ENCODE data around the gene MLPH.
"Not testable (repeated sequence)": the region's sequence is repeated elsewhere in the genome, so short reads cannot be mapped to it uniquely, and the experiment has no call there.

Gene MLPH

DNA sequence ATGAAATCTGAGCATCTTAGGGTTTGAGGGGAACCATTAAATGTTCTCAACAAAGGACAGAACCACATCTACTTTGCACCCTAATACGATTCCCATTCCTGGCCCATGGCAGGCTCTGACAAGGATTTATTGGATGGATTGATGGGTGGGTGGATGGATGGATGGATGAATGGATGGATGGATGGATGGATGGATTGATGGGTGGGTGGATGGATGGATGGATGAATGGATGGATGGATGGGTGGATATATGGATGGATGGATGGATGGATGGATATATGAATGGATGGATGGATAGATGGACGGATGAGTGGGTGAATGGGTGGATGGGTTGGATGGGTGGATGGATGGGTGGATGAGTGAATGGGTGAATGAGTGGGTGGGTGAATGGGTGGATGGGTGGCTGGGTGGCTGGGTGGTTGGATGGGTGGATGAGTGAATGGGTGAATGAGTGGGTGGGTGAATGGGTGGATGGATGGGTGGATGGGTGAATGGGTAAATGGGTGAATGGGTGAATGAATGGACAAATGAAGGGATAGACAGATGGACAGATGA lies 29.6 kb upstream of the MLPH start:
- ATAC-seq (no peak), DNase-seq (no peak)

DNA sequence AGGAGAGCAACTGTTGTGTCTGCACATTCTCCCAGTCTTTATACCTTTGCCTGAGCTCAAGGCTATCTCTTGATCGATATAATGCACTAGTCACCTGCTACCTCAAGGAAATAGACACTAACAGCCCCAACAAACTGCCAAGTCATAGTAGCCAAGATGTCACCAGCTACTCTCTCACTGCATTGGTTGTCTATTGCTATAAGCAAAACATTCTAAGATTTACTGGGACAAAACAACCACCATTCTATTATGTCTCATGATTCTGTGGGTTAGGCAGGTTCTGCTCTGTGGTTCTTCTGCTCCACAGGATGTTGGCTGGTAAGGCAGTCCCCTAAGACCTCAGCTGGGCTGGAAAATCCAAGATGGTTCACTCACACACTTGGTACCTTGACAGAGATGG lies 28.5 kb upstream of the MLPH start:
- peak; percentile 32 for ATAC-seq
- DNase-seq = no peak

DNA sequence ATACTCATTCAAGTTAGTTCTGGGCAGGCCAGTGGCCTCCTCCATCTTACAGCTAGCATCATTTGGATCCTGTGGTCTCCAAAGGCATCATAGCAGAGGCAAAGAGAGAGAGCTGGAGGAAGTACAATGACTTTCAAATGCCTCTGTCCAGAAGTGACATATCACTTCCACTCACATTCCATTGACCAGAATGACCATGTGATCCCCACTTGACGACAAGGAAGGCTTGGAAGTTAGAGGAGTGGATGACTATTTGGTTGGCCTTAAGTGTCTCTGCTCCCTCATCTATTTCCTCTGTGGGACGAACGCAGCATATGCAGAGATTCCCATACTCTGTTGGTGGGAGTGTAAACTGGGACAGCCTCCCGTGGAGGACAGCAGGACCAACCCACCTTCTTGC lies 27.8 kb upstream of the MLPH start:
- no peak for ATAC-seq
- no peak for DNase-seq

DNA sequence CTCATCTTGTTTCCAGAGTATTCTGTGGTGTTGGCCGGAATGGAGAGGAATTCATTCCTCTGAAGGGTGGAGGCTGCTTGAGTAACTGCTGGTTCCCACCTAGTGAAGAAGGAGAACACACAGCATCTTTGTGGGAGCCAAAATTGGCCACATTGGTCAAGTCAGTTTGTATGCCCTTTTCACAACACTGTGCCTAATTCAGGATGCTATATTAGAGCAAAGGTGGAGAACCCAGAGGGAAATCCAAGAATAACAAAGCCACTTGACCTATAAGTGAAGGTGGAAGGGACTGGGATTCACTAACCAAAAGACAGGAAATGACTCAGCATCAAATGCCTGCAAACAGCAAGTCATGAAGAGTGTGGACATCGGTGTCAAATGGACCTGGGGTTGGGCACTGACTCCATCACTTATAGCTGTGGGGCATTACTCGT lies 27.3 kb upstream of the MLPH start:
- DNase-seq (no peak), ATAC-seq (no peak)

DNA sequence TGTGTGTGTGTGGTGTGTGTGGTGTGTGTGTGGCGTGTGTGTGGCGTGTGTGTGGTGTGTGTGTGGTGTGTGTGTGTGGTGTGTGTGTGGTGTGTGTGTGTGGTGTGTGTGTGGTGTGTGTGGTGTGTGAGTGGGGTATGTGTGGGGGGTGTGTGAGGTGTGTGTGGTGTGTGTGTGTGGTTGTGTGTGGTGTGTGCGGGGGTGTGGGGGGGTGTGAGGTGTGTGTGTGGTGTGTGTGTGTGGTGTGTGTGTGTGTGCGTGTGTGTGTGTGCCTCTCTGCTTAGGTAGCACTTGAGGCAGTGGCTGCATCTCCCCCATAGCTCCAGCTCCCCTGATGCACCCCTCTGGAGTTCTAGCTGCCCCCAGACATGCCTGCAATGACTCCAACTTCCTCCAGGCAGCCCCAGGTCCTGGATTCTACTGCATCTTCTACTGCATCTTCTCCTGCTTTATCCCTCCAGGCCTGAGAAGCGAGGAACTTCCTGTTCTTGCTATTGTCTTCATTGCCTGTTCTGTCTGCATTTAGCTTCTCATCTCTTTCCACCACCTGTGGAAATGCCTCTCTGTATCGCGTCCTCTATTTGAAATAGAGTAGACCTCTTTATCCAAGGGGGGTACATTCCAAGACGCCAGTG lies 22.2 kb upstream of the MLPH start:
- DNase-seq (no peak), ATAC-seq (no peak)

DNA sequence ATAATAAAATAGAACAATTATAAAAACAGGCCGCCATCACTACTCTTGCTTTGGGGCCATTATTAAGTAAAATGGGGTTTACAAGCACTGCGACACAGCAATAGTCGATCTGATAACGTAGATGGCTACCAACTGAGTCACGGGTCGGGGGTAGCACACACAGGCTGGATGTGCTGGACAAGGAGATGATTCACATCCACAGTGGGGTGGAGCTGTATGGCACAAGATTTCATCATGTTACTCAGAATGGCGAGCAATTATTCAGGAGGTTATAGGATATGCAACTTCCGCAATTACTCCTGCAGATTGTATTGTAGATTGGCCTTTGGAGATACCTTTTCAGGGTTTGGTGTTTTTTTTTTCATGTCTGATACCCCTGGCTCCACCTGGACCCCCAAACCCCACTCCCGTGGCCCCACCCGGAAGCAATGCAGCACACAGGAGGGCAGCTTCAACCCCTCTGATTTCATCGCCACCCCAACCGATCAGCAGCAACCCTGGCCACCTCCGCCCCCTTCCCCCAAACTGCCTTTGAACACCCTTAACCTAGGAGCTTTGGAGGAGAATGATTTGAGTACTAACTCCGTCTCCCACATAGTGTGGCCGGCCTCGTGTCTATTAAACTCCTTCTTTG lies 21.4 kb upstream of the MLPH start:
- DNase-seq (no peak), ATAC-seq (no peak)

DNA sequence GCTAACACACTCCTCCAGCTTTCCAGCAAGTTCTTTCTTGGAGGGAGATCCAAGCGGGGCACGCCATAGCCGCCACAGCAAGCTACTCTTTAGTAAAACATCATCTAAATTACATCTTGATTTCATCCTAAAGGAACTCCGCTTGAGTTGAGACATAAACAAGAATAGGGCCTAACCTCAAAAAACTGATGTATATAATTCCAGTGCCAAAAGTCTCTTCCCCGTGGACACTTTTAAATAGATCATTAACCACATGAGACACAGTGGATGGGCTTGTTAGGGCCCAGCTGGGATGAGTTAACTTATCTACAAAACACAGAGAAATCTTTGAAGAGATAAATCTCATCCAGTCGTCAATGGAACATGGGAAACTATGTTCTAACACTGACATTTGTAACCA lies 20.8 kb upstream of the MLPH start:
- ATAC-seq (no peak), DNase-seq (no peak)

DNA sequence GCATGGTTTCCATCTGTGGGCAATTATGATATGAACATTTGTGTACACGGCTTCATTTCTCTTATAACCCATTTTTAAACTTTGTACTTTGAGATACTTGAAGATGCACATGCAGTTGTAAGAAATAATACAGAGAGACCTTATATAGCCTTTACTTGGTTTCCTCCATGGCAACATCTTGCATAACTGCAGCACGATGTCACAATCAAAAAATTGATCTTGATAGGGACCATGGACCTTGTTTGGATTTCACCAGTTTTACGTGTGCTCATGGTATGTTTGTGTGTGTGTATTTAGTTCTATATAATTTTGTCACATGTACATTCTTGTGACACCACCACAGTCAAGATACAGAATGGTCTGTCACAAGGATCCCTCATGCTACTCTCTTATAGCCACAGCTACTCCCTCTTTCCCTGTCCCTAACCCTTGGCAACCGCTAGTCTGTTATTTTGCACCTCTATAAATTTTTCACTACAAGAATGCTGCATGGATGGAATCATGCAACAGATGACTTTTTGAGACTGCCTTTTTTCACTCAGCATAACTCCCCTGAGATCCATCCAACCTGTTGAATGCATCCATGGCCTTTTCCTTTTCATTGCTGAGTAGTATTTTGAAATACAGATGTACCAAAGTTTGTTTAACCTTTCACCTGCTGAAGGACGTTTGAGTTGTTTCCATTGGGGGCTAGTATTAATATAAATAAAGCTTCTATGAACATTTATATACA lies 19.4 kb upstream of the MLPH start:
- no peak for ATAC-seq
- no peak for DNase-seq

DNA sequence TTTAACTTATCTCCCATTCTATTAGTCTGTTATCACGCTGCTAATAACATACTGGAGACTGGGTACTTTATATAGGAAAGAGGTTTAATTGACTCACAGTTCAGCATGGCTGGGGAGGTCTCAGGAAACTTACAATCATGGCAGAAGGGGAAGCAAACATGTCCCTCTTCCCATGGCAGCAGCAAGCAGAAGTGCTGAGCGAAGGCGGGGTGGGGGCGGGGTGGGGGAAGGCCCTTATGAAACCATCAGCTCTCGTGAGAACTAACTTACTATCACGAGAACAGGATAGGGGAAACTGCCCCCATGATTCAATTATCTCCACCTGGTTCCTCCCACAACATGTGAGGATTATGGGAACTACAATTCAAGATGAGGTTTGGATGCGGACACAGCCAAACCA lies 17.6 kb upstream of the MLPH start:
- ATAC-seq, DNase-seq: not testable (repeated sequence)

DNA sequence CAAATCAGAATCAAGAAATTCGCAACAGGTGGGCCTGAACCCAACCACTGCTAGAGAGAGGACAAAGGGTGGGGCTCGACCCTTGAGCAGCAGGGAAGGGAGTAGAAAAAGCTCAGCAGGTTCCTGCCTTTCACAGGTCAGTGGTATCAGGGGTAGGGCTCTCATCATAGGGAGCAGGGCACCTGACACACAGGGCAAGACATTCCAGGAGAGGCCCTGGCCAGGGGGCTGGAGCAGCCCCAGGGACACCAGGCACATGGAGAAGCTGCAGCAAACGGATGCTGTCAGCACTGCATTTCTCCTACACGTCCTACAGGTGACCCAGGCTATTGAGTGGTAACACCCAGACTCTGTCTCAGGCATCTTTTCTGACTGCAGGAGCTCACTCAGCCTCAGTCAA lies 17.2 kb upstream of the MLPH start:
- DNase-seq = no peak
- ATAC-seq = no peak

DNA sequence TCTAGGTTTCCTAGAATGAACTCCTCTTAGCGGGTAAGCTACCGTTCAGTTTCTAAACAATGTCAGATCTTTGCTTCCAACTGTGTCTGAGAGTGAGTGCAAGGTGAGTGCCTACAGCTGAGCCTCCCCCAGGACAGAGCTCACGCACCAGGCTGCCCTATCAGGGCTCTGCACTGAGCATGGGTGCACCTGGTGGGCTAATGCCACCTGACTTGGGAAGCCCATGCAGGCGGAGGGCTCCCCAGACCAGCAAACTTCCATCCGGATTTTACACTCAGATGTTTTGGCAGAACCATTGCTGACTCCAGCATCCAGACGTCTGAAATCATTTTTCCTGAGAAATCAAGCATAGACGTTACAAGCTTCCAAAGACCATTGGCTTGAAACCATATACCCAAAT lies 16.1 kb upstream of the MLPH start:
- ATAC-seq = no peak
- DNase-seq = no peak

DNA sequence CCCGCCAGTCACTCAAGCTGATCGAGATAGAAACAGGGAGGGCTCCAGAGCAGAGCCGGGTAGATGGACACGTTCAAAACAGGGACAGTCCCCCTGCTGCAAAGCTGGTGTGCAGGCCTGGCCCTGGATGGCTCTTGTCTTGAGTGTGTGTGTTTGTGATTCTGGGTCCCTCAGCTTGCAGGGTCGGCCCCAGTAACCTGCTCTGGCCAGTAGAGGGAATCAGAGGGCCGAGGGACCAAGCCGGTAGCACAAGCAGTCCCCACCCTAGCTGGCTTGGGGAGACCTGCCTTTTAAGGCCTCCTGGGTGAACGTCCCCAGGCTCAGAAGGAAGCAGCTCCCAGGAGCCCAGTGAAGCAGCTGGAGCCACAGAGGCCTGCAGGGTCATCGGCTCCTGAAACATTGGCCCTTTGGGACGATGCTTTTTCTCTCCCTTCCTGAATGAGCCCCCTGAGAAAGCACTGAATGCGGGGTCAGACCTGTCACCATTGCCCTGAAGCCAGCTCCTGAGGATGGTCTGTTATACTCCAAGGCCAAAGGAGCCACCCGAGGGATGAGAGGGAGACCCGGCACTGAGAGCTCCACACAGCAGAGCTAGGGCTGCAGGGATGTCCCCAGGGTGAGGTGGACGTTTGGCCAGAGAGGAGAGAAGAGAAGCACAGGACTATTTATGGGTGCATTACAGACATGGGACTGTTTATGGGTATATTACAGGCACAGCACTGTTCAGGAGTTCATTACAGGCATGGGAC lies 15.4 kb upstream of the MLPH start:
- DNase-seq = peak; percentile 61

DNA sequence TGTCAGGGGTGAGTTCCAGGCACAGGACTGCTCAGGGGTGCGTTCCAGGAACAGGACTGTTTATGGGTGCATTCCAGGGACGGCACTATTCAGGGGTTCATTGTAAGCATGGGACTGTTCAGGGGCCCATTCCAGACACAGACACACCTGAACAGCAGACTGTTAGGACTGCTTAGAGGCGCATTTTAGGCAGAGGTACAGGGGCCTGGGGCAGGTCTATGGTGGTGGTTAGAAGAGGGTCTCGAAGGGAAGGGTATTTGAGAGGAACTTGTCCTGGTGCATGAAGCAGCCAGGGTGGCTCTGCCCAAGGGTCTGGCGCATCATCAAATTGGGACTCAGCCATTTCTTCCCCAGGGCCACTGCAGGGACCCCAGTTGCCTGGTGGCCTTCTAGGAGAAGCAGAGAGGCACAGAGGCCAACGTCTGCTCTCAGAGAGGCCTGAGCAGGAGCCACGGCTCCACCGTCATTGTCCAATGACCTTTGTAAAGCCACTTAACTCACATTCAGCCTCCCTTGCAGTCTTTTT lies 14.8 kb upstream of the MLPH start:
- ATAC-seq (no peak), DNase-seq (no peak)

More for the DNA sequence above, 15.4 kb upstream of the MLPH start:
- peak; percentile 40 for ATAC-seq

DNA sequence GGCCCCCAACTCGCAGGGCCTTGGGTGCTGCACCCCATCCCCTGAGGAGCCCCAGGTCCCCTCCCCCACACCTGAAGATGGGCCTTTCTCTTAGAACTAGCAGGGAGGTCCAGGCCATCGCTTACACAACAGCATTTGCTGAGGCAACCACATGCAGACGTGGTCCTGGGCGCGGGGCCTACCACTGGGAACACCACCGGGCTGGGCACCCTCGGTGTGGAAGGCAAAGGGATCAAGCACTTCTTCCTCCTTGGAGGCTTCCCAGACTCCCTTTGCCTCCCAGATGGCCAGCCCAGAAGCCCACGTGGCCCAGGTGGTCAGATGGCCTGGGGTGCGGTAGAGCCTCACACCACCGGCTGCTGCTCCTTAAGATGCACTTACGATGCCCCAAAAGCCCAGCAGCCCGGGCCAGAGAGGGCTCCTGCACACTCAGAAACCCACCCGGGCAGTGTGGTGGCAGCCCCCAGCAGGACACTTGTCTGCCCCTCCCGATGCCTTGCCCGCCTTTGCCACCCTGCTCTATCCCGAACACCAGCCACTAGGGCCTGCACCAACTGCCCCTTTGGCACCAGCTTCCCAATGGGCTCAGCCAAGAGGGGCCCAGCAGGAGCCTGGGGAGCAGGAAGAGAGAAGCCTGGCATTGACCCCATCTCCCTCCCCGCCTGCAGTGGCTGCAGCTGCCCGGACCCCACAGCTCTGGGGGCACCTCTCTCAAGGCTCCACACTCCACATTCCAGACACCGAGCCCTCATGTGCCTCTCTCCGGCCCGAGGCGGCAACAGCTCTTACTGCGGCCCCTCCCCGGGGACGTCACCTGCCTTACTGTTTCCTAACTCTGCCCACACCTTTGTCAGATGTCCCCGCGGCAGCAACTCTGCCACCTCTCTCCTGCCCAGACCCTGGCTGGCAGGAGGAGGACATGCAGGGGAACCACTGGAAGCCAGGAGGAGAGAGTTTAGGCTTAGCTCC lies 13.9 kb upstream of the MLPH start:
- ATAC-seq (no peak), DNase-seq (no peak)

DNA sequence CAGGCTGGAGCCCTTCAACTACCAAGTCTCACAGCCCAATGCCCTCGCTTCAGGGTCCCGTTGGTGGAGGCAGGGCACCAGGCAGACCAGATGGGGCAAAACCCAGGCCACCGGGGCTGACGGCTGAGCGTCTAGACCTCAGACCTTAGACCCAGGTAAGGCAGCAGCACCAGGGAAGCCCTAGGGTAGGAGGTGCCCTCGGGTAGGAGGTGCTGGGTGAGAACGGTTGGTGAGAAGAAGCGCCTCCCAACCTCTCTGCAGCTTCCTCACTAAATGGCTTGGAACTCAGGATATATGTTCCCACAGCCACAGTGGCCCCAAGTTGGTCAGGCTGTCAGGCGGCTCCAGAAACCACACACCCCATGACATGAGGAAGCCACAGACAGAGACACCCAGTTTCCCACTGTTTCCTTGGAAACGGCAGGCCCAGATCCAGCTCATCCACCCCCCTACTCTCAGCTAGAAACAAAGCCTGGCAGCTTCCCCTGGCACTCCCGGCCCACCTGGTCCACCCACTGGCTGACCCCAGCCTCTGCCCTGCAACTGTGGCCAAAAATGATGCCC lies 13.1 kb upstream of the MLPH start:
- no peak for DNase-seq
- ATAC-seq = no peak

DNA sequence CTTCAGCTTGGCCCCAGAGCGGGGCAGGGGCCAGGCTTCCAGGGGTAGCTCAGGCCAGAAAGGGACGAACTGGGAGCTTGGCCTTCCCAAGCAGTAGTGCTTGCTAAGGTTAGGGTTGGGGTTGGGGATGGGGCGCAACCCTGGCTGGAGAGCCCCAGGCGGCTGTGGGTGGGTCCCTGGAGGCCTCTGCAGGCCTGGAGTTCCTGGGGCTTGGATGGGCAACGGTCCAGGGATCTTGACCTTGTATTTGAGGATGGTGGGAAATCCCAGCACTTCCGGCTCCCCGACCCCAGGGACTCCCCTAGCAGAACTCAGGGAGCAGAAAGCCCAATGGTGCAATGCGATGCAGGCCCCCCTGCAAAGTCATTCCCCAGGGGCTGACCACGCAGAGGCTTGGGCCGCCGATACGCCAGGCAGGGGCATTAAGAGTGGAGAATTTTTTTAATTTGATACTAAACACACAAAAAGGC lies 12.6 kb upstream of the MLPH start:
- no peak for ATAC-seq
- DNase-seq = no peak

DNA sequence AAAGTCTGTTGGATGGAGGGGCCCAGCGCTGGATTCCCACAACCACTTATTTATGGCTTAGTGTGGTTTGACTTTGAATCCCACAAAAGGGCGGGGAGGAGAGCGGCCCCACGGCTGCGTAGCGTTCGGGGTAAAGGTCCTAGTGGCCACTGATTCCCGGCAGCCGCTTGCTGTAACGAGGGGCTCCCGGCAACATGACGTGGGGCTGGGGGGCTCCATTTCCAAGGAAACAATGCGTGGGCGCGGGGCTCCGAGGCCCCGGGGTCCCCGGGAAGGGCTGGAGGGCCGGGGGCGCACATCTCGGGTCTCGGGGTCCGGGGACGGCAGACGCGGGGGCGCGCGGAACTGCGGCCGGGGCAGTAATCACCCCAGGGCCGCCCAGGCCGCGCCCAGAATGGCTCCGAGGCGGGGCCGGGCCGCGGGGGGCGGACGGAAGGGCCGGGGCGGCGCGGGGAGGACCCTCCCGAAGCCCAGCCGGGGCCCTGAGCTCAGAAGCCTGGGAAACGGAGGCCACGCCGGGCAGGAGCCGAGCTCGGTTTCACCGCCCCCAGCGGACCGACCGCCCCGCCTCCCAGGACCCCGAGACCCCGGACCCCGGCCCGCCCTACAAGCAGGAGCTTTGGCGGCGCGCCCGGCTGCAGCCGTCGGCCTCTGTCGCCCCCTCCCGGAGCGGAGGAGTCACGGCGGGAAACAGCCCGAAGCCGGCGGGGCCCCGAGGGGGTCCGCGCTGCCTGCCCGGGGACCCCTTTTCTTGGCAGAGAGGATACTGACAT lies 11.9 kb upstream of the MLPH start:
- DNase-seq = peak; percentile 83
- peak; percentile 73 for ATAC-seq

DNA sequence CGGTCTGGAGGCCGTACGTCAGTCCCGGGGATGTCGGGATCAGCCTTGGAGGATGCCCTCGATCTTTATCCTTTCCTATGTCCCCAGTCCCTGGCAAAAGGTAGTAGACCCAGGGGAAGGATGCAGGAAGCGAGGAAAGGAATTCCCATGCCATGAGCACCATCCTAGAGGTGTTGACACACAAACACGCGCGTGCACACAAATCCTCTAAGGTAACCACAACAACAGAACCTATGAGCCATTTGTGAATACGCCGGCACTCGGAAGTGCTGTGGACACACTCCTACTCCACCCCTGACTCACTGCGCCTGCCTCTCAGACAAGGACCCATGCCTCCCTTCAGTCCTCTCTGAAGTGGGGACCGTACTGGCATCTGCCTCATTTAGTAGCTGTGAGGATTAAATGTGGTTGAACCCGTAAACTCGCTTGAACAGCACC lies 11.3 kb upstream of the MLPH start:
- ATAC-seq = peak; percentile 77
- peak; percentile 55 for DNase-seq

DNA sequence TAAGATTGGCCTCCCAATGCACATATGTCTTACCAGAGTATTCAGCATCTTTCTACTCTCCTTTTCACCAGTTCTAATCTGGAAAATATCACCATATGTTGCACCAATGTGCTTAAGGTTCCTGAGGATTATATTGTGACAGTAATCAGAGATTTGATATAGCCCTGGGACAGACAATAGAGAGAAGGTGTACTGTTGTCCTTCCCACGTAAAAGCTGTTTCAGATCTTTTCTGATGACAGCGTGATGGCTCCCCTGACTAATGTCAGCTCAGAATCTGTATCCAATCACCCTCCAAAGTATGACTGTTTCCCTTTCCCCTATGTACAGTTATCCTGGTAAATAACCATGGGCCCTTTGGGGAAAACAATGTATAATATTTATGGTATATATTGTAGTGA lies 9.0 kb upstream of the MLPH start:
- DNase-seq (no peak), ATAC-seq (no peak)

DNA sequence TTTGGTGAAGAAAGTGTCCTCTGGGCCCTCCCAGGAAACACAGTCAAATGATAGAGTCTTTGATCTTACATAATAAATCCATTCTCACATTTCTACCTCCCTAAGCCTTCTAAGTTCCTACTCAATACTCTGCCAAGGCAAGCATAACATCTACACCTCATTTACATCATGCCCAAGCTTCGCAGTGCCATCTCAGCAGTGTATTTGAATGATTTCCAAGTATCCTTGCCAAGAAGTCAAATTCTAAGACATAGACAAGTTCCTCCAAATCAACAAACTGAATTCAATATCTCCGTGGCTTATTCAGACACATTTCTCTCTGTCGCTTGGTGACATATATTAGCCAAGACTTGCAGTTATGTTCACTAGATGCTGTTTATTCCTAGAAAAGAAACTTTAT lies 8.1 kb upstream of the MLPH start:
- no peak for DNase-seq
- ATAC-seq = no peak
